Right hindlimb (tissue), 1 donor: ENCODE measurements around the gene STAT3.
"Not testable (repeated sequence)": the region's sequence is repeated elsewhere in the genome, so short reads cannot be mapped to it uniquely, and the experiment has no call there.

Experiments used
- DNase-seq: peaks from one replicate; pipeline ENCODE4 v3.0.0-alpha.2; 2018

The STAT3 gene

DNA sequence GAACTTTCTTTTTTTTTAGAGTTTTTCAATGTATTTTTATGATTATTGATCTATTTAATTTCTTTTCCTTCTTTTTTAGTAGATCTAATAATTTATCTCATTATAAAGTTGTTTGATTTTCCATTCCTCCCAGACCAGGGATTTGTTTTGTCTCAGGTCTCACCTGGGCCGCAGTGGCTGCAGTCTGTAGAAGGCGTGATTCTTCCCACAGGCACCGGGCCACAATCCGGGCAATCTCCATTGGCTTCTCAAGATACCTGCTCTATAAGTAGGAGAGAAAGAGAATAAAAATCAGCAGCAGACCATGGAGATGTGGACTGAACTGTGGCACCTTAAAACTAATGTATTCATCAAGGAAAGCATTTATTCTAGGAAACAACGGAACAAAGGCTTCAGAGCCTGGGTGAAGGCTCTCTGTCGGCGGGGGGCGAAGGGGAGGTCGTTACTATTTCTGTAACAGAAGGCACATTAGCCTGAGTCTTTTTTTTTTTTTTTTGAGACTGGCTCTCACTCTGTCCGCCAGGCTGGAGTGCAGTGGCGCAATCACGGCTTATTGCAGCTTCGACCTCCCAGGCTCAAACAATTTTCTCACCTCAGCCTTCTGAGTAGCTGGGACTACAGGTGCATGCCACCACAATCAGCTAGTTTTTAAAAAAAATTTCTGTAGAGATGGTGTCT, 42.7 kb downstream of the STAT3 start:
- DNase-seq = no peak

DNA sequence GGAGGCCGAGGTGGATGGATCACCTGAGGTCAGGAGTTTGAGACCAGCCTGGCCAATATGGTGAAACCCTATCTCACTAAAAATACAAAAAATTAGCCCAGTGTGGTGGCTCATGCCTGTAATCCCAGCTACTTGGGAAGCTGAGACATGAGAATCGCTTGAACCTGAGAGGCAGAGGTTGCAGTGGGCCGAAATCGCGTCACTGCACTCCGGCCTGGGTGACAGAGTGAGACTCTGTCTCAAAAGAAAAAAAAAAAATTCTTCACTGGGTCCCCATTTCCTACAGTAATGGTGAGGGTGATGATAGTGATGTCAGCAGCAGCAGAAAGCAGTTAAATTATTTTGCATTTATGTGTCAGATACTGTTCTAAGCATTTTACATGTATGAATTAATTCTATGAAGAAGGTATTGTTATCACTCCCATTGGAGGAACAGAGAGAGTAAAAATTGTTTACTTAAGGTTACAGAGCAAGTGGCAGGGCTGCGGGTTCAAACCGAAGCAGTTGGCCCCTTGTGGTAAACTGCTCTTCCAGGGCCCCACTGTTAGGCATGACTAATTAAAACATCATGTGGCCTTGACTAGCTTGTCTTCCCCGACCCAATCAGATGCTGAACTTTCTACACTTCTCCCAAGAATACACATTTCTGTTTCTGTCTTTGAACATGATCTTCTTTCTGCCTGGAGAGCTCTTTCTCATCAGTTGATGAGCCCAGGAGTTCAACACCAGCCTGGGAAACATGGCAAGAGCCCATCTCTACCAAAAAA, 45.8 kb downstream of the STAT3 start:
- DNase-seq = no peak

DNA sequence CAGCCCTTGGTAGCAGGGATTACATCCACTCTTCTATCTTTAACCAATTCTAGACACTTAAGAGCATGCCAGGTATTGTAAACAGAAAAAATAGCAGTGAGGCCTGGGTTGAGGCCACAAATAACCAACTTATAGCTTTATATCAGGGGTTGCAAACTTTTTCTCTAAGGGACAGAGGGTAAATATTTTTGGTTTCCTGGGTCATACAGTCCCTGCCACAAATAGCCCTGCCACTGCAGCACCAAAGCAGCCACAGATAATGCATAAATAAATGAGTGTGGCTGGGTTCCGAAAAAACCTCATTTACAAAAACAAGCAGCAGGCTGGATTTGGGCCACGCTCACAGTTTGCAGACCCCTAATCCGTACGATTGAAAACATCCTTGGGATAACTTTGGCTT, 46.7 kb downstream of the STAT3 start:
- DNase-seq = no peak

DNA sequence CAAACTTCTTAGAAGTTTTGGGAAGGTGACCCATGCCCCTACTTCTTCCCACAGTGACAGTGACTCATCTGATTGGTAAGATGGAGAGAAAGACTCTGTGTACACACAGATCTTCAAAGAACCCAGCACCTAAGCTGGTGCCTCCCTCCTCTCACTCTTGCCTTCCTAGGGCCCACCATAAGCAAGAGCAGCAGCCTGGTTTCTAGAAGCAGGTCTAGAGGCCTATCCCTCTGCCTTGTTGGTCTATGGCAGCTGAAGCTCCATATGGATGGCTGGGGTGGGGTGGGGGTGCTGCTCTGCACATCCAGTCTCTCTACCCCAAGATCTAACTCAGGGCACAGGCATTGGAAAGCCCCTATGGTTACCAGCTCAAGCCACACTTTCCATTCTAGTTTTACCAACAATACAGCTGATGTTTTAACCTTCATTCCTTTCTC, 47.5 kb downstream of the STAT3 start:
- no peak for DNase-seq

DNA sequence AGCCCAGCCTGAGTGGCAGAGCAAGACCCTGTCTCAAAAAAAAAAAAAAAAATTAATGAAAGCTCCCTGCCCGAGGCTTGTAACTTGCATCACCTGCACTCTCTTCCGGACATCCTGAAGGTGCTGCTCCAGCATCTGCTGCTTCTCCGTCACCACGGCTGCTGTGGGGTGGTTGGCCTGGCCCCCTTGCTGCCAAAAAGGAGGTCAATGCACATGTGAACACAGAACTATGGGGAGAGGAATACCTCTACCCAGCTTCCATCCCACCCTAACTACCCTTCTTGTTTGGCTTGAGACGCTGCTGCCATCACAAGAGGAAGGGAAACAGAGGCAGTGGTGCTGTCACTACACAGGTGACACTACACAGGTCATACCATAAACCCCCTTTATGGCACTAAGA, 49.0 kb downstream of the STAT3 start:
- no peak for DNase-seq

DNA sequence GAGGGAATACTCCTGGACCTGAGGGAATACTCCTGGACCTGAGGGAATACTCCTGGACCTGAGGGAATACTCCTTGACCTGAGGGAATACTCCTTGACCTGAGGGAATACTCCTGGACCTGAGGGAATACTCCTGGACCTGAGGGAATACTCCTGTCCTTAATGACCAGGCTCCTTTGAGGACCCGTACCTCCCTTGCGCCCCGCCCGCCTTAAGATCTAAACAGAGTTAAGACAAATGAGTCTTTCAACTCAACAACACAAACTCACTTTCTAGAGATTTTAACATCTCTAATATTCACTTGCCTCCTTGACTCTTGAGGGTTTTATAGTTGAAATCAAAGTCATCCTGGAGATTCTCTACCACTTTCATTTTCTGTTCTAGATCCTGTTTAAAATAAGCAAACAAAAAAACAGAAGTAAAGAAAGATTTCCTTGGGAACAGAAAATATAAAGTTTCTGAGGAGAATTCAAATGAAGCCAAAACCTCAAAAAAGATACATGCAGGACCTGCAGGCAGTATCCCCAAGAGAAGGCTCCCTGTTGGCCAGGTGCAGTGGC, 49.7 kb downstream of the STAT3 start:
- DNase-seq = no peak

DNA sequence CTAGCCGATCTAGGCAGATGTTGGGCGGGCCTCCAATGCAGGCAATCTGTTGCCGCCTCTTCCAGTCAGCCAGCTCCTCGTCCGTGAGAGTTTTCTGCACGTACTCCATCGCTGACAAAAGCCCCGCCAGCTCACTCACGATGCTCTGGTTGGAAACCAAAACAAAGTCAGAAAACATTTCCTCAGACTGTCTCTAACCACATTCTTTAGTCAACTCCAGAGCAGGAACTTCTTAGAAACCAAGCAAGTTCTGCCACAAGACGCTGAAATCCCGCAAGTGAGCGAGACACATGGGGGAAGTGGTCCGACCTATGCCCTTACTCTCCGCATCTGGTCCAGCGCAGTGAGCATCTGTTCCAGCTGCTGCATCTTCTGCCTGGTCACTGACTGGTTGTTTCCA, 50.8 kb downstream of the STAT3 start:
- DNase-seq = no peak

DNA sequence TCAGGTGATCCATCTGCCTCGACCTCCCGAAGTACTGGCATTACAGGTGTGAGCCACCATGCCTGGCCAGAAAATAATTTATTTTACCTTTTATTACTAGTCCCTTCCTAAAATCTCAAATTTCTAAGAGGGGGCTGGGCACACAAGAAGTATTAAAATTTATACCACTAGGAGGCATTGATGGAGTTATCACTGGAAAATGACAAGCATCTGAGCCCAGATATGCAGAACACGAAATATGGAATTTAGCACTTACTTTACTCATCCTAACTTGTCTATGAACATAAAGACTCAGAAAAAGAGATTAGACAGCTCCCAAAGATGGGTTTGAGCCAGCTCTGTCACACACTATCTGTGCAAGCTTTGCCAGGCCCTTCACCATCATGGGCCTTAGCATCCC, 53.6 kb downstream of the STAT3 start:
- DNase-seq = no peak

DNA sequence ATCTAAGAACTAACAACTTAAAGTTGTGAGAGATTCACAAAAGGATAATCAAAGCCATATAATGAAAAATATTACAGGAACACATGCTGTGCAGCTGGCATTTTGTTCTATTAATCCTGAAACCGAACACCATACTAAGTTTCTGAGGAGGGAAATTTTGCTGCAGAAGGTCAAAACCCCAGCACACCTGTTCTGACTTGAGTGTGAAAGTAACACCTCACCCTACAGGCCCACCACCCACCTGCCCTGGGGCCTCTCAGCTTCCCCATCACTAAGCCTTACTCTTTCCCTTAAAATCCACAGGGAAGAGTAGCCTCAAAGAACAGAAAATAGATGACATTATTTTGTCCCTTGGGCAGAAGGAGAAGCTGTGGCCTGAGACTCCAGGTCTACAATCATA, 55.2 kb downstream of the STAT3 start:
- DNase-seq = no peak

DNA sequence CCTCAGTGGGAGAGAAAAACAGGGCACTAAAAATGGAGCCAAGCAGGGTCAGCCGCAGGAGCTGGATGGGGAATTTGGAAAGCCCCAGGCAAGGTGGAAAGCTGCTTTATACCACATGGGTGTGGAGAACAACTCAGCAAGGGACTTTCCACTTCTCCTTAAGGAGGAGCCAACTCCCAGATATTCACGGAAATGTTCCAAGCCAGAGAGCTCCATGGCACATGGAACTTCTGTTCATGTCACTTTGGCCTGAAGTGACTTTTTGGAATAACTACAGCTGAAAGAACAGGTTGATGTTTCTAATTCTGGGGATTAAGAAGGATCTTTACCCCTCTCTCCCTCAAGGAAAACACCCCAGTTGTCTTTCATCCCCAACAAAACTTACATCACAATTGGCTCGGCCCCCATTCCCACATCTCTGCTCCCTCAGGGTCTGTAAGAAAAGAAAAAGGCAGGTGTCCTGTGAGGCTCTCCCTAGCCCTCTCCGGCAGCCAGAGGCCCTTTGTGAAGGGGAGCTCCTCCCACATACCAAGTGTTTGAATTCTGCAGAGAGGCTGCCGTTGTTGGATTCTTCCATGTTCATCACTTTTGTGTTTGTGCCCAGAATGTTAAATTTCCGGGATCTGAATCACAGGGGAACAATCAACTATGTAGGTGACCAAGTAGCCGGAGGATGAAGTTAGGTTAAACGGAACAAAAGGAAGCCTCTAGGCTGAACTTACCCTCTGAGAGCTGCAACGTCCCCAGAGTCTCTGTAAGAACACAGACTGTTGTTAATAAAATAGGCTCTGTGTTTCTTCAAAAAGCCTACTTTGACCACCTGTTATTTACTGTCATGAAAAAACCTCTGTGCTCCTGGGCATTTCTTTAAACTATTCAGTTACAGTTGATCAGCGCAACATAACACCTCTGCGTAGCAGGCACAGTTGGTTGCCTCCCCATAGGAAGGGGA, 58.9 kb downstream of the STAT3 start:
- peak; percentile 51 for DNase-seq

DNA sequence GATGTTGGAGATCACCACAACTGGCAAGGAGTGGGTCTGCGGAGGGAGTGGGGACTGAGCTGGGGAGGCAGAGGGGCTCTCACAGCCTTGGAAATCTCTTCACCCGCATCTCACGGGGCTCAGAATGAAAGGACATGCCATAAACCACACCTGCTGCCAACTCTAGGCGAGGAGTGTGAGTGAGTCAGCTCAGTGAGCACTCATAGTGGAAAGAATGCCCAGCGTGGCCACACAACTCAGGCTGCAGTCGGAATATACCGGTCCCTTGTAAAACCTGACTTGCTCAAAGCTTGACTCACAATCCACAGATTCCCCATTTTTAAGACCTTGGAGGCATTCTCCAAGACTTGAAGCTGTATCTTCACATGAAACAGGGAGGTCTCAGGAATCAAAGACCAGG, 63.2 kb downstream of the STAT3 start:
- no peak for DNase-seq

DNA sequence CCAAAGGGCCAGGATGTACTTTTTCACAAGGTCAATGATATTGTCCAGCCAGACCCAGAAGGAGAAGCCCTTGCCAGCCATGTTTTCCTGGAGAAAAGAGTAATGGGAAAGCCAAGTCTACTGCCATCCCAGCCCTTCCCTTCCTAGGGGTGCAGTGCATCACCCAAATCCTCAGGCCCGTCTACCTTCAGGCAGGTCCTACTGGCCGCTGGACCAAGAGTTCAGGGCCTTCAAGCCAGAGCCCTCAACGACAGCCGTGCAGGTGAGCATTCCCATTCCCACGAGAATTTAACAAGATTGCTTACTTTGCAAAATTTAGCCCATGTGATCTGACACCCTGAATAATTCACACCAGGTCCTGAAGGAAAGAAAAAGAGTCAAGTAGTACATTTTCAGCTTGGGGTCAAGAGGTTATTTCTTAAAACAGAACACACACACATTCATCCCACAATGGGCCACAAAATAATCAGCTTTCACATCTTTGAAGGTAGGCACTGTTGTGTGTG, 64.9 kb downstream of the STAT3 start:
- DNase-seq = no peak

DNA sequence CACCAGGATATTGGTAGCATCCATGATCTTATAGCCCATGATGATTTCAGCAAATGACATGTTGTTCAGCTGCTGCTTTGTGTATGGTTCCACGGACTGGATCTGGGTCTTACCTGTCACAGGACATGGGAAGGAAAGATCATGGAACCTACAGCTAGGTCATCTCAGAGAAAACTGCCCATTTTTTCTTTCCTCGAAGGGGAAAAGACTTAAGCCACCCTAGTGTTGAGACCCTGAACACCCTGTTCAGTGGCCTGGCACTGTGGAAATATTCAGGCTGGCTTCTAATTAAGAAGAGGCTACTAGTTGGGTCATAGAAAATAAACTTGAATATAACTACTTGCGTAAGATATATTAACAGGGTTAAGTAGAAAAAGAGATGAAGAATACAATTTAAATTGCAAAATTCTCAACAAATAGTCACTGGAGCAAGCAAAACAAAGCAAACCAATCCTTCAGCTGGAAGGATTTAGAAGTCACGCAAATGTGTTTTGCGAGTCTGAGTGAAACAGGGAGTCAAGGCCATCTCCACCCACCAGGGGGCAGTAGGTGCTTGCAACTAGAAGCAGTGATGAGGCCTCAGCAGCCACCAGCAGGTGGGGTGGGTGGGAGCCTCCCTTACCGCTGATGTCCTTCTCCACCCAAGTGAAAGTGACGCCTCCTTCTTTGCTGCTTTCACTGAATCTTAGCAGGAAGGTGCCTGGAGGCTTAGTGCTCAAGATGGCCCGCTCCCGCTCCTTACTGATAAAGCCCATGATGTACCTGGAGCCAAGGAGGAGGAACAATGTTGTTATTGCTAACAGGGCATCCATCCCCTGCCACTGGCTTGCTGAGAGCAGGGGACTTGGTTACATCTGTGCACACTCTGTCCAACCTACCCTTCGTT, 65.6 kb downstream of the STAT3 start:
- DNase-seq = peak; percentile 92

DNA sequence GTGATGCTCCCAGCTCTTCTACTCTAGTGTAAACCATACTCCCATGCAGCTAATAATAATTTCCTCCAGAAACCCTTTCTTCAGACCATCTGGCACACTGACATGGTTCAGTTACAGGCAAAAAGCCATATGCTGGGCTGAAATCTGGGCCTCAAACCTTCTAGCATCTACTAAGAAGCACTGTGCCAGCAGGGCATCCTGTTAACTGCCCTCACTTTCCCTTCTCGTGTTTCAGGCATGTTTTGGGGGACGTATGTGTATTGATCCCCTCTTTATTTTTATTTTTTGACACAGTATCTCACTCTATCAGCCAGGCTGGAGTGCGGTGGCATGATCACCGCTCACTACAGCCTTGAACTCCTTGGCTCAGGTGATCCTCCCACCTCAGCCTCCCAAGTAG, 66.7 kb downstream of the STAT3 start:
- DNase-seq = no peak

DNA sequence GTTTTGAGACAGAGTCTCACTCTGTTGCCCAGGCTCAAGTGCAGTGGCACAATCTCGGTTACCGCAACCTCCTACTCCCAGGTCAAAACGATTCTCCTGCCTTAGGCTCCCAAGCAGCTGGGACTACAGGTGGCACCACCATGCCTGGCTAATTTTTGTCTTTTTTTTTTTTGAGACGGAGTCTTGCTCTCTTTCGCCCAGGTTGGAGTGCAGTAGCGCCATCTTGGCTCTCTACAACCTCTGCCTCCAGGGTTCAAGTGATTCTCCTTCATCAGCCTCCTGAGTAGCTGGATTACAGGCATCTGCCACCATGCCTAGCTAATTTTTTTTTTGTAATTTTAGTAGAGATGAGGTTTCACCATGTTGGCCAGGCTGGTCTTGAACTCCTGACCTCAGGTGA, 70.3 kb downstream of the STAT3 start:
- not testable (repeated sequence) for DNase-seq

DNA sequence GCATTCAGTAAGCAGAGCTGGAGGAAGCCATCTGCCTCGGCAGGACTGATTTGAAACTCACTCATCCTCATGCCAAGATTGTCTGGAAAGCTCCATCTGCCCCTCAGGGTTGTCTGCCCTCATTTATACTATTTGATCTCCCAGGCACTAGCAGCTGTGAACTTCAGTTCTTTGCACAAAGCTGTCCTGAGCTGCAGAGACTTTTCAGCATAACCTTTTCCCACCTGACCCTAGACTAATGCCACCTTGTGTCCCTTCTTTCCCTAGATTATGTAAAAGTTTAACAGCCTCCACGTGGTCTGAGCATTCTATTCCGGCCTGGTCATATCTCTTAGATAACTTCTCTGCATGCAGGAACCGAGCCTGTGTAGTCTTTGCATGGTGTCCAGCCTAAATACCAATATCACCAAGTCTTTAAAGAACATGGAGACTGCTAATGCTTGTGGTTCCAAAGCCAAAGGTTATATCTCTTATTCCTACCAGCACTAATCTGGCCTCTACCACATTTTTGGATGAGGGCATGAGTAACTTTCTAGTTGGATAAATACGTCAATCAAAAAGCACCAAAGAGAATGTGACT, 70.9 kb downstream of the STAT3 start:
- no peak for DNase-seq

DNA sequence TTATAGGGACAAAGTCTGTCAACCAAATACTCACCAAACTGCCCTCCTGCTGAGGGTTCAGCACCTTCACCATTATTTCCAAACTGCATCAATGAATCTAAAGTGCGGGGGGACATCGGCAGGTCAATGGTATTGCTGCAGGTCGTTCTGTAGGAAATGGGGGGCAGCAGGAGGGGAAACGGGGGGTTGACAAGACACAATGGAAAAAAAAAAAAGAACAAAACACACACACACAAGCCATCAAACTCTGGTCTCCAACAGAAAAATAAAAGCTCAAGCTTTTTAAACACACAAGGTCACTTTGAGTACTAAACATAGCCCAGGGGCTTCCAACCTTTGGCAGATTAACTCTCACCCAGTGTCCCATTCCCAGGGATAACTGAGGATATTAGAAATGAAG, 71.5 kb downstream of the STAT3 start:
- no peak for DNase-seq

DNA sequence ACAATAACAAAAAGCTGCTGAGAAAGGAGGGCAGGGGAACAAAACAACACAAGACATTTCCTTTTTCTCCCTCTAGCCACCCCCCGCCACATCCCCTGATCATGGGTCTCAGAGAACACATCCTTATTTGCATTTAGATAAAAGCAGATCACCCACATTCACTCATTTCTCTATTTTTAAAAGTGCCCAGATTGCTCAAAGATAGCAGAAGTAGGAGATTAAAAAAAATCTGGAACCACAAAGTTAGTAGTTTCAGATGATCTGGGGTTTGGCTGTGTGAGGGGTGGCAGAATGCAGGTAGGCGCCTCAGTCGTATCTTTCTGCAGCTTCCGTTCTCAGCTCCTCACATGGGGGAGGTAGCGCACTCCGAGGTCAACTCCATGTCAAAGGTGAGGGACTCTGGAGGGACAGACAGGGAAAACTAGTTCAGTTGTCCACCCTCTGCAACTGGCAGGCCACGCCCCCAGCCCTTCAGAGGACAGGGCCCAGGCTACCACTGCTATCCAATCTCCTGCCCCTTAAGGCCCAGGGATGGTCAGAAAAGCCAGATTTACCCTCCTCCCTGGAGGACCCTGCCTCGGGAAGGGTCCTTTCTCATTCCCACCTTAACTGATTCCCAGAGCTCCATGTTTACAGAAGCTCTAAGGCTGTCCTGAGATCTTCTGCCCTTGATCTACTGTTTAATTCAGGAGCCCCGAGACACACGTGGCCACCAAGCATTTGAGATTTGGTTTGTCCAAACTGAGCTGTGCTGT, 72.7 kb downstream of the STAT3 start:
- no peak for DNase-seq

DNA sequence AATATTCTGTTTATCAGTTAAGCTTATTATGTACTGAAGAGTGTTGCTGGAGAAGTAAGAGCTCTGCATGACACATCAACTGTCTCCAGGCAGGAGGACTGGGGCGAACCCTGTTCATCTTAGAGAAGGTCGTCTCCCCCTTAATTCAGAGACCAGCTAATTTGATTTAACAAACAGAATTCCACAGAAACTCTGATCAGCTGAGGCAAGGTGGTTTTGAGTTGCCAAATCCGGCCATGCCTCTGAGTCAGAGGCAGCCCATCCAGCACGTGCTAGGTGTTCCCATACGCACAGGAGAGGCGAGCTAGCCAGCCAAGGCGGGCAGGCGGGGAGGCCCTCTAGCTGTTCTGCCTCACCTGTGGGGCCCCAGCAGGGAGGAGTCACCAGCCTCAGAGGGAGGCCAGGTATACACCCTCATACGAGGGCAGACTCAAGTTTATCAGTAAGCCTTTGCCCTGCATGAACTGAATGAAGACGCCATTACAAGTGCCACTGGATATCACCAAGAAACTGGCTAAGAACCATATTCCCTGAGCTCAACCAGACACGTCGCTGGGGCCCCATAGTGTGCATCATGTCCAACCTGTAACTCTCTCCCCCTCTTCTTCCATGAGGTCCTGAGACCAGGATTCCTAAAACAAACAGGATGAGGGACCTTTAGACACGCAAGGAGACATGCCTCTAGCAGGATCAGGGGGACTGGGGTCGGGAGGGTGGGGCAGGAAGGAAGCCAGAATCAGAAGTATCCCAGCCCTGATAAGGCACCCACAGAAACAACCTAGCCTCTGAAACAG, 74.3 kb downstream of the STAT3 start:
- no peak for DNase-seq

DNA sequence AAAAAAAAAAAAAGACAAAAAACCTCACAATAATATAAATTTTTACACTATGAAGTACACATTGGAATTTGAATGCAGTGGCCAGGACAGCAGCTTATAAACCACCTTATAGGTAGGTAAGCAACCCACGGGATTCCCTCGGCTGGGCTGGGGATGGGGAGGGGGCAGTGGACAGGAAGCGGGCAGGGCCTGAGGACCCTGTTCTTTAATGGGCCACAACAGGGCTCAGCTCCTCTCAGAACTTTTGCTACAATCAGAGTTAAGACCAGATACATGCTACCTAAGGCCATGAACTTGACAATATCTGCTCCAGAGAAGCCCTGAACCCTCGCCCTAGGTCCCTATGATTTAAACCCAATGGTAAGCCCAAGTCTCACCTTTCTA, 74.9 kb downstream of the STAT3 start:
- DNase-seq = no peak
